ENCODE results near the gene ENO3.
A peak's percentile ranks its signal among the peaks of the same experiment; 100 is the strongest.

ENO3 gene

GRCh38 chr17:4951486-4951885 lies 567 bp downstream of the ENO3 start:
- DNase-seq = no peak

GRCh38 chr17:4953451-4953961 lies 2.6 kb downstream of the ENO3 start:
- peak; percentile 71 for DNase-seq

GRCh38 chr17:4955091-4955490 lies 4.2 kb downstream of the ENO3 start:
- DNase-seq = no peak

DNA sequence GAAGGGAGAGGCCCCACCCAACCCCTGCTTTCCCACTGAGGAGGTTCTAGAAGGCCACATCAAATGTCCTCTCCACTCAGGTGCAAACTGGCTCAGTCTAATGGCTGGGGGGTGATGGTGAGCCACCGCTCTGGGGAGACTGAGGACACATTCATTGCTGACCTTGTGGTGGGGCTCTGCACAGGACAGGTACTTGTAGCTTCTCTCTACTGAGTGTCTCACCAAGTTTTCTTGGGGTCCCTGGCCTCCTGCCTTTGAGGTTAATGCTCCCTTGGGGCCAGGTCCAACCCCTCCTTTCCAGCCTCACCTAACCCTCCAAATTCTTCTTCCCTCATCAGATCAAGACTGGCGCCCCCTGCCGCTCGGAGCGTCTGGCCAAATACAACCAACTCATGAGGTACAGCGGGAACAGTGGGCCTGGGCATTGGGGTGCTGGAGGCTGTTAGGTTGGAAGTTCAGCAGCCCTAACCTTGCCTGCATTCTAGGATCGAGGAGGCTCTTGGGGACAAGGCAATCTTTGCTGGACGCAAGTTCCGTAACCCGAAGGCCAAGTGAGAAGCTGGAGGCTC lies 5.7 kb downstream of the ENO3 start:
- DNase-seq = no peak

DNA sequence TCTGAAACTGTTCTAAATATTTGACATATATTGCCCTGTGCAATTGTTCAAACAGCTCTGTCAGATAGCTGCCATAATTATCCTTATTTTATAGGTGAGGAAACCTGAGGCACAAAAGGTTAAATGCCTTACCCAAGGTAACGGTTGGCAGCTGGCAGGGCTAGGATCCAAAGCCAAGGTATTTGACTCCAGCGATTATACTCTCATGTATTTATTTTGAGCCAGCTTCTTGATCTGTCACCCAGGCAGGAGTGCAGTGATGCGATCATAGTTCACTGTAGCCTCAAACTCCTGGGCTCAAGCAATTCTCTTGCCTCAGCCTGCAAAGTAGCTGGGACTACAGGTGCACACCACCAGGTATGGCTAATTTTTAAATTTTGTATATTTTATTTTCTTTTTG lies 7.2 kb downstream of the ENO3 start:
- no peak for DNase-seq

- DNase-seq = no peak
Observed at GRCh38 chr17:4959261-4959965, 8.5 kb downstream of the ENO3 start.

DNA sequence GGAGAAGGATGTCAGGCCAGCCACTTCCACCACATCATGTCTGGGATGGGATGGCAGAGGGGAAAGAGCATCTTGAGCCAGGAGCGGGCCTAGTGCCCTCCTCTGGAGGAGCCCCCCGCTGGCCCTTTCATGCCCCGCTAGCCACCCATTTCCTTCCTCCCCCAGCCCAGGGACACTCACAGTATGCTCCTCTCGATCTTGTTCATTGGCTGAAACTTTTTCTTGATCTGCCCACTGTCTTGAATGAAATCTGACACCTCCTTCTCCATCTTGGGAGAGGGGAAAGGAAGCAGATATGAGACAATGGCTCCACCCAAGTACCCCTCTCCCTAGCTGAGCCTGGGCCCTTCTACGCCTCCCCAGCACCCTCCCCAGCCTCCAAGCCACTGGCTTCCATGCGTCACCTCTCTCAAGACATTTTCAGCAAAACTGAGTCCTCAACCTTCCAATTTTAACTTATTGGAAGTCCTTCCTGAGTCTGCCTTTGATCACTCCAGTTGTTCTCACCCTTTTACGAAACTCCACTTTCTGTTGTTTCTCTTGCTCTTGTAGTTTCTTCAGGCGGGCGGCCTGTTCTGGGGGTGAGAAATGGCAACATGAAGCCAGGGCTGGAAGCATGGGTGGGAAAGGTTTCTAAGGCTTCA lies 9.5 kb downstream of the ENO3 start:
- no peak for DNase-seq

- no peak for DNase-seq
Observed at GRCh38 chr17:4965311-4965986, 14.5 kb downstream of the ENO3 start.

GRCh38 chr17:4966844-4967538 lies 16.1 kb downstream of the ENO3 start:
- peak; percentile 100 for DNase-seq

DNA sequence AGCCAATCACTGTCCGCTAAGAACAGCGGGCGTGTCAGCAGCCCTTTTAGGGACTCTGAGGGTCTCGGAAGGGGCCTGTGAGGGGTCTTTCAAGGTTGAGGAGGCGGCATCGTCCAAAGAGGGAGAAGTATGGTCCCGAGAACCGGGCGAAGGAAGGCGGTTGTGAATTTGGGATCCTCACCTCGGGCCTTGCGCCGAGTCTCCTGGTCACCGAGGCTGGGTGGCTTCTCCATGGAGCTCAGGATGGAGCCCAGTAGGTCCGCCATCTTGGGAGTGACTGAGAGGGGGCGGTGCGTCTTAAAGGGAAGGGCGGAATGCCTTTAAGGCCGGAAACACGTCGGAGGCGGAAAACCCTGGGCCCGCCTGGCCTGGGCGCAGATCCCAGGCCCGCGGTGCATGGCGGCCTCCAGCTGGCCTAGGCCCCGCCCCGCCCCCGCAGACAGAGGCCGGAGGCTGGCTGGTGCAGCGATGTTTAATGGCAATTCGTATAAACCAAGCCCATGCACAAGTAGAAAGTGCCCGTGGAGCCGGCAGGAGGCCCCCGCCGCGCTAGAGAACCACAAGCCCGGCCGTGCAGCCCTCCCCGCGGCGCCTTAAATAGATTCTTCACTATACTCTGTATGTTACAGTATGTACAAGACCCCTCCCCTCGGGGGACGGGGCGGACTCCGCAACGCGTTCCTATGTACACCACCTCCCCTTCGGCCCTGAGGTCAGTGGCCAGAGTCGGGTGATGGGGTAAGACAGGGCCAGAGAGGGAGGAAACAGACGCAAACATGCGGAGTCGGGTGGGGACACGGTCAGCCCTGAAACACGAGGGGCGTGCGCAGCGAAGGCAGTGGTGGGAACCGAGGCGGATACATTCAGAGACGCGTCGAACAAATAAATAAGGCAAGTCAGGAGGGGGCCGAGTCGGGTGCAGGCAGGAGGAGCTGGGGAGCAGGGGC lies 16.9 kb downstream of the ENO3 start, which contains the start of gene SPAG7:
SPAG7 (minus strand) TSS at position 279 of the 947 bp plus-strand sequence; CDS start at position 266, 13 bp downstream.
- peak; percentile 96 for DNase-seq

DNA sequence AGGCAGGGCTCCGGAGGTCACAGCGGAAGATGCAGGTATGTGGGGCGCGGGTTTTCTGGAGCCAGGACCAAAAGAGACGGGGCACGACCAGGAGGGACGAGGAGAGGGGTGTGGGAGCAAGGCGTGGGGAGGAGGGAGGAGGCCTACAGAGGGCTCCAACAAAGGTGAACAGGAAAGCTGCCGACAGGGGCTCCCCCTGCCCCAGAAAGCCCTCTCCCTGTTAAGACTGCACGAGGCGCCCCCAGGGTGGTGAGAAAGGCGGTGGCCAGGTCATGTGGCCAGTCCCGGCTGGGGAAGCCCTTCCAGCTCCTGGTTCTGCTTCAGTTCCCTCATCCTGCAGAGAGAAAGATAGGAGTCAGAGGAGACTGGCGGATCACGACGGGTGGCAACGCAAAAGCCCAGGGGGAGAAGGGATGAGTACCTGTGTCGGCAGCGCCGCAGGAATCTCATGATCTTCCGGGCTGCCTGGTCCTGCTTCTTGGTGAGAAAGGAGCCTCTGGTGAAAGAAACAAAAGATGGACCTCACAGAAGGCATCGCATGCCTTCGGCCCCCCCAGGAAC lies 17.6 kb downstream of the ENO3 start:
- no peak for DNase-seq

- peak; percentile 98 for DNase-seq
Observed at GRCh38 chr17:4969047-4969550, 18.2 kb downstream of the ENO3 start.

DNA sequence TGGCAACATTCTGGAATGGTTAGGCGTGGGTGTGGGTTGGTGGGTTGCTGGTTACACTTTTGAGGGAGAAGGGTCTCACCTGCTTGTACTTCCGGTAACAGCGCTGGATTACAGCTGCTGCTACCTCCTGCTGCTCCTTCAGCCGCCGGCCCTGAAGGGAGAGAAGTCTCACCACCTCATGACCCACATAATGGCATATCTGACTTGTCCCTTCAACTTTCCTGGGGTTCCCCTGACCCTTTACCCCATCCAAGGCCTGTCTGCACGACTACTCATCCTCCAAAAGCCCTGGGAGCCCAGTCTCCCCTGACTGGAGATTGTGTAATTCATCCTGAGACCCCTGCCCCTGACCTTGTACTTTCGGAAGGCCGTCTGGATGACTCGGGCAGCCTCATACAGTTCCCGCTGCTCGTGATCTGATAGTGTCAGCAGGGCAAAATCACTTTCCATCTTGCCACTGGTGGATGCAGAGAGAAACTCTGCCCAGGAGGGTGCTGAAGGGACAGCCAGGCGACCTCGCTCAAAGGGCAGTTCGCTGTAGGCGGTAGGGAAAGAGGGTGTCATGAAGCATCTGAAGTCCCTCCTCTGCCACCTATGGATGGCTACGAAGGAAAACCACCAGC lies 18.7 kb downstream of the ENO3 start:
- DNase-seq = no peak

- no peak for DNase-seq
Observed at GRCh38 chr17:4970273-4970672, 19.4 kb downstream of the ENO3 start.

GRCh38 chr17:4971826-4972225 lies 20.9 kb downstream of the ENO3 start:
- no peak for DNase-seq

DNA sequence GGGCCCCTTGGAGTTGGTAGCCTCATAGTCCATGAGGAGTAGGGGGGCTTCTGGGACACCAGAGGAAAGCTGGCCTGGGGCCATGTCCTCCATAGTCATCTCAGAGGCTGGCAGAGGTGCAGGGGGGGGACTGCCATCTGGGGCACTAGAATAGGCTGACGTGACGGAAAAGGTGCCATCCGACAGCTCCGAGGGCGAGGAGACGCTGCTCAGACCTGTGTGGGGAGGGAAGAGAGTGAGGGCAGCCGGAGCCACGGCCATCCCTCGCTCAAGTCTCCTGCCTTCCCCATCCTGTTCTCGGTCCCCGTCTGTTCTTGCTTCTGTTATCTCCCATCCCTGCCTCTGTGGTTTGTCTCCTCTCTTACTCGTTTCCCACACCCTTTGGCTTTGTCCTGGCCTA lies 21.4 kb downstream of the ENO3 start:
- DNase-seq = no peak

DNA sequence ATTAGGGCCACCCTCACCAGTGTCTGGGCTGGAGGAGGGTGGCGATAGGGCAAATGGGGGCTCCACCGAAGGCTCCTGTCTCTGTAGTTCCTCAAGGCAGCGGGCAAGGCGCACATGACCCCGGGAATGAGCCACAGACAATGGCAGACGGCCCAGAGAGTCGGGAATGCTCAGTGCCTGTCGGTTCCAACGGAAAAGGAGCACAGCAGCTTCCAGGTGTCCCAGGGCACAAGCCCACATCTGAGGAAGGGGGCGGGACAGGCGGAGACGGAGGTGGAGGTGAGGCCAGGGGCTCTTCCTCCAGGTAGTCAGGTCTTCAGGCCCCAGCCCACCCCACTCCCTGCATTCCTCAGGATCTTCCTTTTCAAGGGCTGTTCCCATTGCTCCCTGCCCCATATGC lies 21.8 kb downstream of the ENO3 start:
- no peak for DNase-seq

DNA sequence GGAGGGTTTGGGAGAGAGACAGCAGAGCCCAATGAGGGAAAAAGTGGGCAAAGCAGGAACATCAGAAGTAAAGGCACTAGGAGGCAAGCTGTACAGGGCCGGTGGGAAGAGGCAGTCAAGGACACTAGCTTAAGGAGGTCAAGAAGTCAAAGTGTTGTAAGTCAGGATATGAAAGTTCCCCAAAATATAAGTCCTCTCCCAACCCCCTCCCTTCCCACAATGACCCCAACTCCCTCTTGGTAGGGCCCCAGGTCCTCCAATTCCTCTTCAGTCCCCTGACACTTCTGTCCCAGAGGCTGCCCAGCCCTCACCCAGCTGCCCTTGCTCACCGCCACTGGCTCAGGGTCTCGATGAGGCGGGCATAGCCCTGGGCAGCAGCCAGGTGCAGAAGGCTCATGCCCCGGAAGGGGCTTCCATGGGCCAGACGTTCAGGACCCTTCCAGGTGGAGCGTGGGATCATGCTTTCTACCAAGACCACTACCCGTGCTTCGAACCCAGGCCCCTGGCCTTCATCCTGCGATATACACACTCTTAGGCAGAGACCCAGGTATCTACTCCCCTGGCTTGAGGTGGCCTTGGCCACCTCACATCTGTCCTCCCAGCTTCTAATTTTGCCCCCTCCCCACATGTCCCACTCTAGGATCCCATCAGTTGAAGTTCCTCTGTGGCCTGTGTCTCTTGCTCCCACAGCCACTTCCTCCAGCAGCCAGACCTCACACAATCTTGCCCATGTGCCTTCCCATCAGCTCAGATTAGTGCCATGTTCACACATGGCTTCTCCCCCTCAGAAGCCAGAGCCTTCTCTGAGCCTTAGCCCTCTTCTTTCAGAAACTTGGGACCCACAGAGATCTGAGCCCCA lies 22.6 kb downstream of the ENO3 start:
- no peak for DNase-seq

- DNase-seq = no peak
Observed at GRCh38 chr17:4974115-4974670, 23.3 kb downstream of the ENO3 start.

All from fibroblast of upper back skin (primary cell).